NCI-H2029 treated with DMSO at 0.1 percent for 48 hours (cell line): Measurements from ENCODE around the gene DDX60.
"Not testable (repeated sequence)": the region's sequence is repeated elsewhere in the genome, so short reads cannot be mapped to it uniquely, and the experiment has no call there.

Source experiments
- DNase-seq: peaks from one replicate; lab custom pipeline; 2025; lab: John Stamatoyannopoulos, UW

DDX60 gene

DNA sequence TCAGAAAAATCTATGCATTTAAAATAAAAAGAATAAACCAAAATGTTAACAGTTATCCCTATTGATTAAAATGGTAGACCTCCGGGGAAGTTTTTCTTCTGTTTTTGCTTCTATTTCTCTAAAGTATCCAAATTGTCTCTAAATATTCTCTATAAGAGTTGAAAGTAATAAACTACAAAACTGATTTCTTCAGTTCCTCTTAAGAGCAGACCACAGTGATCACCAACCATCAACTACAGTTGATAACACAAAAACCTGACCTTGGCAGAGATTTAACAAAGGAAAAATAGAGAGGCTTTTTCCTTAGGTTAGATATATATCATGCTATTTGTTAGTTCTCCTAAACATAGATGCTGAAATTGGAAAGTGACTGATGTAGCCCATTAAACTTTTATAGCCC, 27.3 kb downstream of the DDX60 start:
- DNase-seq = no peak

DNA sequence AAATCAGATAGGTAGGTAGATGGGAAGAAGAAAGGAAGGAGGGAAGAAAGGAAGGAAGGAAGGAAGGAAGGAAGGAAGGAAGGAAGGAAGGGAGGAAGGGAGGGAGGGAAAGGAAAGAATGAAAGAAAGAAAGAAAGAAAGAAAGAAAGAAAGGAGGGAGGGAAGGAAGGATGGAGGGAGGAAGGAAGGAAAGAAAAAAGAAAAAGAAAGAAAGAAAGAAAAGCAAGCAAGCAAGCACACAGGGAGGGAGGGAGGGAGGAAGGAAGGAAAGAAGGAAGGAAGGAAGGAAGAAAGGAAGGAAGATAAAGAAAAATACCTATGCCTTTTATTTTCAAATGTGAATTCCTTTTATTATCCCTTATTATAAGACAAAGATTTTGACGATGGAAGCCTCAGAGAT, 32.7 kb downstream of the DDX60 start:
- DNase-seq = not testable (repeated sequence)

DNA sequence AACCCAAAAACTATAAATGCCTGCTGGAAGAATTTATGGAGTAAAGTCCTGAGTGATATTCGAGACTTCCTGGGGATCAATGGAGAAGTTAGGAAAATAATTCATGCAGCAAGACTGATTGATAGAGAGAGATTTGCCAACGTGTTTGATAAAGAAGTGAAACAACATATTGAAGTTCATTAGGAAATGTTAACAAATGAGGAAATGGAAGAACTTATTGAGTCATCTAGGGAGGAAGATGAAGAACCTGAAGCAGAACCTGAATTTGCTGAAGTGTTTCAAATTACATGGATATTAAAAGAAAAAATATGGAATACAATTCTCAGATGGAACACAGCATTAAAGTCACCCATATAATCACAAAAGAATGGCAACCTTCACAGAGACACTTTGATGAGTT, 39.0 kb downstream of the DDX60 start:
- DNase-seq = no peak

GRCh38 chr4:168275836-168276235, 42.7 kb downstream of the DDX60 start:
- DNase-seq = no peak

DNA sequence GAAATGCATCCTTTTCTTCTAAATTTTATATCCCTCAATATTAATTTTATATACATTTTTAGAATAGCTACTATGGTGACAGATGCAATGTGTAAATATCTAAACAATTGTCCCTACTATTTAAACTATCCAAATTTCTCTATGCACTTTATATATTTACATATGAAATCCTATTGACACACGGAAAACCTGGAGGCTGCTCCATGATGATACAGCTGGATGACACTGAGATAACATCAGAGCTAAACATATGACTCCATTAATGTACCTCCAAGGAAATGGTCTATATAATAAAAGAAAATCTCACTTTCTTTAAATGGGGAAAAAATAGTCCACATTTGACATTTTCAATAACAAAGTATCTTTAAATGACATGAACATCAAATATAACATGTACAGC, 43.7 kb downstream of the DDX60 start:
- no peak for DNase-seq

- no peak for DNase-seq
Measured at GRCh38 chr4:168273838-168274237, 44.7 kb downstream of the DDX60 start.

- DNase-seq = no peak
Measured at GRCh38 chr4:168272488-168272887, 46.1 kb downstream of the DDX60 start.

DNA sequence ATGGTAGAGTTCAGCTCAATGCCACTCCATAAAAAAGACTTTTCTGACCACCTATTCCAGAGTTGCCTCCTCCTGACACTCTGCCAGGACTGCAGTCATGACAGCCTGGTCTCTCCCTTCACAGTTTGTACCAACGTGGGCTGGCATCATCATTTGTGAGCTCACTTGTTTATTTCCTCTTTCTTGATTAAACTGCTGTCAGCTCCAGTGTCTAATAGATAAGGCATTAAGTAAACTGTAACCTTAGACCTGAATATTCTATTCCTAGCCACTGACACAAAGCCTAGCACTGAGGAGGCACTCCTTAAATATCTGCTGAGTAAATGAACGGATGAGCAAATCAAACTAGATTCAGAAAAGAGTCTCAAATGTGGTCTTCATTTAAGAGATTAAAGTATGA, 48.7 kb downstream of the DDX60 start:
- peak; percentile 16 for DNase-seq

DNA sequence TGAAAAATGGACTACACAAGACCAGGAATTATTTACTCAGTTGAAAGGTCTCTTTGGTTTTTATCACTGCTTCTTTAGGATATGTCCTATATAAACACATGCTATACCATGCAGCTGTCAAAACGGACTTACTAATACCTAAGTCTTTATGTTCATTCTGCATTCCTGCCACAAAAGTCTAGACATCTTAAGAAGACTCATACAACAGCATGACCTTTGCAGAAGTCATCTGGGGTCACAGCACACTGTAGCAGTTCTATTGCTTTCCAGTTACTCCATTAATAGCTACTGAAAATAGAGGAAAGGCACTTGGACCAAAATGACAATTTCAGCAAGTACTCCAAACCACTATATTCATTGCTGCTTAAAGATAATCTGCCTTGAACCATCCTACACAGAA, 53.2 kb downstream of the DDX60 start:
- DNase-seq = no peak

DNA sequence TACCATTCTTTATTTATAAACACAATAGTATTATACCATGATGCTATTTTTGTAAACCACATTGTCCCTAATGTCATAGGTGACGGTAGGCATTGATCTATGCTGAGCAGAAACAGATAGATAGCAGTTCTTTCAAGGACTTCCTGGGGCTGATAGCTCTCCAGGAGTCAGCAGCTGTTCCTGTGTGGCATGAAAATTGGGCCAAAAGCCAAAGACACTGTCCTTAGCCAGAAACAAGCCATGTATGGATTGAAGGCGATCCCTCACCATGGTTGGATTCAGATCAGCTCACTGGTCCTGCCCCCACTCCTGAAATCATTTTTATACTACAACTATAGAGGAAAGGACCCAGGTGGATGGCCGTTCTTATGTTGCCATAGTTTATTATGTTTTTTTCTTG, 53.6 kb downstream of the DDX60 start:
- peak; percentile 82 for DNase-seq

GRCh38 chr4:168263039-168263438, 55.5 kb downstream of the DDX60 start:
- DNase-seq = no peak

DNA sequence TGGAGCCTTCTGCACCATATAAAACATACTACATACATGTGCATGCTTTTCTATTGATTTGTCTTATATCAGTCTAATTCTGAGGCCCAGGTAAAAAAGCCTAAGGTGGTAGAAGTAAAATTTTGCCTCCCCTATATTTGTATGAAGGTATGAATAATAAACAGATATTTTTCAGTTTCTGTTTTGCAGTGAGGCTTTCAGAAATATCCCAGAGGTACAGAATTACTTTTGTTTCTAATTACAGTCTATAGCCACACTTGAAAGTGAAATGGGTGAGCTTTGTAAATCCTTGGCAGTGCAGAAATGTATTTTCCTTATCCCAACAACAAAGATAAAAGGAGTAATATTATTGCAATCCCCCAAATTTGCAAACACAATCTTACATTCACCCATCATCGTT, 59.5 kb downstream of the DDX60 start:
- no peak for DNase-seq

DNA sequence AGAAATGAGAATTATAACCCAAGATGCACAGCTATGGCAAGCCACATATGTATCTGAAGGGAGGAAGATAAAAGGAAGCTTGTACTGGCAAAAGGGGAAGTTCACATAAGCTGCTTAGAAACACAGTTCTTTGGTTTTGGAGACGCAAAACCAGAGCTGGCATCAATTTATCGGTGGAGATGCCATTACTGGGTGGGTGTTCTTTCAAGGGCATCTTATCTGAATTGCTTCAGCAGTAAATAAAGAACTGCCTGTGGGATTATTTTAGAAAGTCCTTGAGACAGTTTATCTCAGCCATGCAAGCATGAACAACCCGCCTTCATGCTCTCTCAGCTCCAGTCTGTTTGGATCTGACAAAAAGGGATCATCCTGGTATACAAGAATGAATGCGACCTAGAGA, 60.8 kb downstream of the DDX60 start:
- no peak for DNase-seq

DNA sequence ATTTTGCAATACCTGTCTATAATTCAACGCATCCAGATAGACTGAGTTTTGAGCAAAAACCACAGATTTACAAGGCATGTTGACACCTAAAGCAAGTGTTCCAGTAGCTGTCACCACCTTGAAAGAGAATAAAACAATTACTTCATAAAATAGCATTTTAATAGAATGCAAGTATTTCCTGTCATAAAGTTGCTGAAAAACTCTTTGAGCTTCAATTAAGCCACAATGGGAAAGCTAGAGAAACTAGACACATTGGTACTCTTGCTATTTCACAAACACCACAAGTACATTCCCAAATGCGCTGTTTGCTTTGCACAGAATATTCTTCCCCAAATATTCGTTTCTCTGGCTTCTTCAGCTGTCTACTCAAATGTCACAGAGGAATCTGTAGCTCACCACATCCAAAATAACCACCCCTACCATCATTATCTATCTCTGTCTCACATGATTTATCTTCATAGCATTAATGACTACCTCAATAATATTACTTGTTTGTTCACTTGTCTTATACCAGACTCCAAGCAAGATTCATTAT, 70.3 kb downstream of the DDX60 start:
- DNase-seq = no peak

- DNase-seq = no peak
Measured at GRCh38 chr4:168247603-168248002, 70.9 kb downstream of the DDX60 start.

DNA sequence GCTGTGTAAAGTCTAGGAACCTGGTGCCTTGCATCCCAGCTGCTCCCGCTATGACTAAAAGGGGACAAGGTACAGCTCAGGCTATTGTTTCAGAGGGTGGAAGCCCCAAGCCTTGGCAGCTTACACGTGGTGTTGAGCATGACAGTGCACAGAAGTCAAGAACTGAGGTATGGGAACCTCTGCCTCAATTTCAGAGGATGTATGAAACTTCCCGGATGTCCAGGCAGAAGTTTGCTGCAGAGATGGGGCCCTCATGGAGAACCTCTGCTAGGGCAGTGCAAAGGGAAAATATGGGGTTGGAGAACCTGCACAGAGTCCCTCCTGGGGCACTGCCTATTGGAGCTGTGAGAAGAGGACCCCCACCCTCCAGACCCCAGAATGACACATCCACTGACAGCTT, 76.6 kb downstream of the DDX60 start:
- no peak for DNase-seq

- no peak for DNase-seq
Measured at GRCh38 chr4:168240821-168241220, 77.7 kb downstream of the DDX60 start.

DNA sequence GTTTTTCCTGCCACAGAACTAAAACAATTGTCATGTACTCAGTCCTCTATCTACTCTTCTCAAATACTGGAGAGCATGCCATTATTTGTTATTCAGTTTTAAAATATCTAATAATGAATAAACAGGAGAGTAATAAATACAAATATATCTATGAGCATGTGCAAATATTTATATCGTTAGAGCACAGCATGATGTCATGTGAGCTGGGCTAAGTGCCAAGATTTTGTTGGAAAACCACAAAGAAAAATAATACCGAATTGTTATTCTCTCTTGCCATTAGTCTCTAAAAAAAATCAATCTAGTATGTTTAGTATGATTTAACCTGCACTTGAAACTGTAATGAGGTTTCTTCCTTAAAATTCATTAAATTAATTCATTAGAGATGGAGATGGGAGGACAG, 97.3 kb downstream of the DDX60 start:
- peak; percentile 56 for DNase-seq

DNA sequence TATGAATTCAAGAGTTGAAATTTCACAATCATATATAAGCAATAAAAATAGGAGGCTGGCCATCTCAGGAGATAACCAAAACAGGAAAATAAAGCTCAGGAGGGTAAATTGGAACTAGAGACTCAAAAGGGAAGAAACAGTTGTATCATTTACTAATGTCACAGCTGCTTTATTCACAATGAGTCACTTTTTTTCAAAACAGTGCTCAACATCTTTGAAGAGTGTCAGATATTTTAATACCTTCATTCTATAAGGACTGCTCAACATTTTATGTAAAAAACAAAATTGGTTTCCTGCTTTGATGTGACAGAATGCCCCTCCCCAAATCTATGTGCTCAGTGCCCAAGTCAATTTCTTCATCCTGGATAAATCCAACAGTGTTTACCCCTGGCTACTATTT, 97.7 kb downstream of the DDX60 start:
- no peak for DNase-seq

DNA sequence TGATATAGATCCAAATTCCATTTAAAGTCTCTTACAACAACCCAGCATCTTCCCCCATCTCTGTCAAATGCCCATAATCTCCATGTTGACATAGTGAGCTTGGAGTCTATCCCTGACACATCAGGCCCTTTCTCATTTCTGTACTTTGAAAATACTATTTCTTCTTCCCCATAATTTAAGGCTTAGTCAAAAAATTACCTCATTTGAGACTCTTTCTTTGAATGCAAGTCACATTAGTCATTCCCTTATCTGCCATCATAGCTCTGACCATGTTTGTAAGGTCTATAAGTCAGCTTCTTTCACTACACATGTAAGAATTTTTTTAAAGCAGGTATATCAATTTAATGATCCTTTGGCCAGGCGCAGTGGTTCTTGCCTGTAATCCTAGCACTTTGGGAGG, 99.9 kb downstream of the DDX60 start:
- no peak for DNase-seq

DNA sequence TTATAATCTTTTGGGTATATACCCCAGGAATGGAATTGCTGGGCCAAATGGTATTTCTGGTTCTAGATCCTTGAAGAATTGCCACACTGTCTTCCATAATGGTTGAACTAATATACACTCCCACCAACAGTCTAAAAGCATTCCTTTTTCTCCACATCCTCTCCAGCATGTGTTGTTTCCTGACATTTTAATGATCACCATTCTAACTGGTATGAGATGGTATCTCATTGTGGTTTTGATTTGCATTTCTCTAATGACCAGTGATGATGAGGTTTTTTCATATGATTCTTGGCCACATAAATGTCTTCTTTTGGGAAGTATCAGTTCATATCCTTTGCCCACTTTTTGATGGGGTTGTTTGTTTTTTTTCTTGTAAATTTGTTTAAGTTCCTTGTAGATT, 105.0 kb downstream of the DDX60 start:
- DNase-seq = not testable (repeated sequence)

DNA sequence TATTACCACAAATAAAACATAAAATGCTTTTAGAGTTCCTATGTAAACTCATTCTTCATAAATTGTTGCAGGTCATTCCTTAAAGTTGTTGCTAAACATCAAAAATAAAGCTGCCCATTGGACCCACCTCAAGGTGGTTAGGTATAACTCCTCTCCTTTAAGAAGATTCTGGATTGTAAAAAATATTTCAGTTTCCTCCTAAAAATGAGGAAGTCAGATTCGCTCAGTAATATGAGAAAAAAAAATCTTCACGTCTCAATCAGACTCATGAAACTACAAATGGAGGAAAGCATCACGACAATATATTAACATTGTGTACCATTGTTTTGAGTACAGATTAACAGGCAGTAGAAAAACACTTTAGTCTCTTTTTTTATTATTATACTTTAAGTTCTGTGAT, 105.9 kb downstream of the DDX60 start:
- no peak for DNase-seq

- no peak for DNase-seq
Measured at GRCh38 chr4:168208957-168209614, 109.5 kb downstream of the DDX60 start.

DNA sequence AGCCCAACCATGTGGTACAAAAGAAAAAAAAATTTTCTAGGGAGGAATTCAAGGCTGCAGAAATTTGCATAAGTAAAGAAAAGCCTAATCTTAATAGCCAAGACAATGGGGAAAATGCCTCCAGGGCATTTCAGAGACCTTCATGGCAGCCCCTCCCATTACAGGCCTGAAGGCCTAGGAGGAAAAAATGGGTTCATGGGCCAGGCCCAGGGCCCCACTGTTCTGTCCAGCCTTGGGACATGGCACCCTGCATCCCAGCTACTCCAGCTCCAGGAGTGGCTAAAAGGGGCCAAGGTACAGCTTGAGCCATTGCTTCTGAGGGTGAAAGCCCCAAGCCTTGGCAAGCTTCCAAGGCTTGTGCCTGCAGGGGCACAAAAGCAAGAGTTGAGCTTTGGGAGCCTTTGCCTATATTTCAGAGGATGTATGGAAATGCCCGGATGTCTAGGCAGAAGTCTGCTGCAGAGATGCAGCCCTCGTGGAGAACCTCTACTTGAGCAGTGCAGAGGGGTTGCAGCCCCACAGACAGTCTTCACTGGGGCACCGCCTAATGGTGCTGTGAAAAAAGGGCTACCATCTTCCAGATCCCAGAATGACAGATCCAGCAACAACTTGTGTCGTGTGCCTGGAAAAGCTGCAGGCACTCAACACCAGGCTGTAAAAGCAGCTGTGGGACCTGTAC, 115.2 kb downstream of the DDX60 start:
- DNase-seq = no peak
